Immature natural killer cell (primary cell): ENCODE data around the gene WDCP. TPM values are rescaled to one million over a fixed set of nuclear protein-coding genes. Genes with fewer than 3 reads are reported as not detected.

Experiments used
- DNase-seq, 3 donors: peaks; one replicate each; pipeline ENCODE4 v3.0.0; 2022; ENCODE audit warnings: mixed read lengths in 1 of 3
- H3K27ac Mint-ChIP-seq, 6 donors: one replicate each; pipeline ENCODE4 v1.8.0; 2020; ENCODE audit warnings: mixed read lengths in 6 of 6, mild to moderate bottlenecking in 5 of 6, inconsistent platforms in 4 of 6, moderate library complexity in 3 of 6
- H3K27me3 Mint-ChIP-seq, 3 donors: one replicate each; pipeline ENCODE4 v1.8.0; 2020 to 2021; ENCODE audit warnings: low read depth in 3 of 3, mild to moderate bottlenecking in 3 of 3, mixed read lengths in 3 of 3, moderate library complexity in 3 of 3, inconsistent platforms in 1 of 3
- H3K36me3 Mint-ChIP-seq, 3 donors: one replicate each; pipeline ENCODE4 v1.8.0; 2020; ENCODE audit warnings: mixed read lengths in 3 of 3, inconsistent platforms in 2 of 3, mild to moderate bottlenecking in 2 of 3
- H3K4me1 Mint-ChIP-seq, 2 donors: one replicate each; pipeline ENCODE4 v1.8.0; 2020; ENCODE audit warnings: inconsistent platforms in 2 of 2, mild to moderate bottlenecking in 2 of 2, mixed read lengths in 2 of 2, moderate library complexity in 1 of 2
- H3K4me3 Mint-ChIP-seq, 5 donors: one replicate each; pipeline ENCODE4 v1.8.0; 2020; ENCODE audit warnings: mild to moderate bottlenecking in 5 of 5, mixed read lengths in 5 of 5, inconsistent platforms in 3 of 5, moderate library complexity in 3 of 5
- H3K9me3 Mint-ChIP-seq, 6 donors: one replicate each; pipeline ENCODE4 v1.8.0; 2020; ENCODE audit warnings: mild to moderate bottlenecking in 6 of 6, mixed read lengths in 6 of 6, inconsistent platforms in 4 of 6, moderate library complexity in 3 of 6
- polyA plus RNA-seq, 3 donors: library from polyadenylated mRNA; unstranded; fragments of 300-500 nt; fragmentation: Illumina TruSeq; gene quantifications; one replicate each; pipeline ENCODE4 v1.2.3, GENCODE V29; 2021

Gene WDCP
- polyA plus RNA-seq, 3 donors from 2014 or later, result 2.5 to 6.3 (median 5.0) TPM

GRCh38 chr2:24011250-24012104, 35.7 kb downstream of the WDCP start:
- Mint-ChIP-seq H3K27ac (no peak overlapping the region), H3K36me3 (peaks cover 0 to 4% (median 0%) of the 10 kb centered on the region in 3 donors), H3K4me1 (peaks cover 12 to 13% of the 10 kb centered on the region in 2 donors), H3K4me3 (peak overlapping the region; percentile 7 to 69 (median 51)), H3K9me3 (no peaks in the 10 kb centered on the region), H3K27me3 (peaks cover 6 to 12% (median 12%) of the 10 kb centered on the region in 3 donors)
- no peak for DNase-seq

DNA sequence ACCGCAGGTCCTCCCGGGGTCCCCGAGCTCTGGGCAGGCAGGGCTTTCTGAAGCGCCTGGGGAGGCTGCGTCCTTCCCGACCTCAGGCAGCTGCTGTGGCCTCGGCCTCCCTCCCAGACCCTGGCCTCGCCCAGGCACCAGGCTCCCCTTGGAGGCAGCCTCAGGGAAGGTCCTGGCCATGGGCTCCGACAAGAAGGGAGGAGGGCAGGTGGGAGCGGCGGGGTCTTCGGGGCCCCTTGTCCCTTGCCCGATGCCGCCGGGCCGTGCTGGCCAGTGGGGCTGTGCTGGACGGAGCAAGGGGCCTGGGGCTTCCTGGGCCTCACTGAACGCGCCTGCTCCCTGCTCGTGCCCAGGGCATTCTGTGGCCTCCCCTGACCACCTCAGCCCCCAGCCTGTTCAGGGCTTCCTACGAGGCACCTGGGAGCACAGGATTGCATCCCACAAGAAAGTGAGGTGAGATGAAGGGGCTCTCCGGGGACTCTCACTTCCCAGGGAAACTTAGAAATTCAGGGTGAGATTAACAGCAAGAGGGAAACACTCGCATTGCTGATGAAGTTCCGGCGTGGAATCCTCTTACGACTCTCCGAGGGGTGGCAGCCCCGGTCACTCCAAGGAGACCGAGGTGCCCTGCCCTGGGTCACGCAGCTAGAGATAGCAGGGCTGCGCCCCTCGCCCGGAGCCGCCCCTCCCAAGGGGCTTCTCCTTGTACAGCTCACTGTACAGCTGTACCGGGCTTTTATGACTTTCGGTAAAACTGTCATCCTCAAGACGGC, 36.5 kb downstream of the WDCP start:
- H3K9me3 Mint-ChIP-seq, result no peaks in the 10 kb centered on the region
- H3K4me3 Mint-ChIP-seq, result peak overlapping the region; percentile 8 to 69 (median 39)
- H3K36me3 Mint-ChIP-seq, result peaks cover 0 to 4% (median 0%) of the 10 kb centered on the region in 3 donors
- no peak for DNase-seq
- peaks cover 6 to 12% (median 12%) of the 10 kb centered on the region in 3 donors for H3K27me3 Mint-ChIP-seq
- H3K27ac Mint-ChIP-seq, result no peak overlapping the region
- peaks cover 12 to 13% of the 10 kb centered on the region in 2 donors for H3K4me1 Mint-ChIP-seq

GRCh38 chr2:24009680-24010476, 37.3 kb downstream of the WDCP start, which contains the start of gene MFSD2B:
Gene MFSD2B (plus strand): TSS chr2:24010085. CDS start chr2:24010097, 12 bp downstream.
- DNase-seq, result no peak
- H3K27me3 Mint-ChIP-seq, result peaks cover 6 to 12% (median 12%) of the 10 kb centered on the region in 3 donors
- H3K9me3 Mint-ChIP-seq, result no peaks in the 10 kb centered on the region
- H3K4me1 Mint-ChIP-seq, result peaks cover 12 to 13% of the 10 kb centered on the region in 2 donors
- peak within 1 kb of the TSS; percentile 29 to 69 (median 55) for H3K4me3 Mint-ChIP-seq
- peaks cover 0 to 4% (median 0%) of the 10 kb centered on the region in 3 donors for H3K36me3 Mint-ChIP-seq
- no peak within 1 kb of the TSS for H3K27ac Mint-ChIP-seq

DNA sequence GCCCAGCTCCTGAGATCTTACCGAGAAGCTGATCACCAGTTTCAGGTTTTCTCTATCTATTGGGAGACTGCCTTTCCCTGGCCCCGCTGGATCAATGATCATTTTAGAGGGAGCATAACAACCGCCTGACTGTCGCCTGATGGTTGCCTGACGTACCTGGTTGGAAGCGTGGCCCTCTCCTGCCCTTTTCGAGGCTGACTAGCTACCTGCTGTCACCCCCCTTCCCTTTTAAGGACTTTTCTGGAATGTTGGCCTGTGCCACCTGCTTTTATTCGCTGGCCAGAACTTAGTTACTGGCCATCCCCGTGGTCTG, 37.9 kb downstream of the WDCP start:
- peaks cover 6 to 12% (median 9%) of the 10 kb centered on the region in 3 donors for H3K27me3 Mint-ChIP-seq
- DNase-seq, result no peak
- H3K36me3 Mint-ChIP-seq, result no peaks in the 10 kb centered on the region
- H3K27ac Mint-ChIP-seq, result no peak overlapping the region
- H3K4me1 Mint-ChIP-seq, result peaks cover 12 to 13% of the 10 kb centered on the region in 2 donors
- H3K4me3 Mint-ChIP-seq, result peak overlapping the region in 4 of 5 donors; percentile 29 to 55 (median 51)
- H3K9me3 Mint-ChIP-seq, result no peaks in the 10 kb centered on the region

DNA sequence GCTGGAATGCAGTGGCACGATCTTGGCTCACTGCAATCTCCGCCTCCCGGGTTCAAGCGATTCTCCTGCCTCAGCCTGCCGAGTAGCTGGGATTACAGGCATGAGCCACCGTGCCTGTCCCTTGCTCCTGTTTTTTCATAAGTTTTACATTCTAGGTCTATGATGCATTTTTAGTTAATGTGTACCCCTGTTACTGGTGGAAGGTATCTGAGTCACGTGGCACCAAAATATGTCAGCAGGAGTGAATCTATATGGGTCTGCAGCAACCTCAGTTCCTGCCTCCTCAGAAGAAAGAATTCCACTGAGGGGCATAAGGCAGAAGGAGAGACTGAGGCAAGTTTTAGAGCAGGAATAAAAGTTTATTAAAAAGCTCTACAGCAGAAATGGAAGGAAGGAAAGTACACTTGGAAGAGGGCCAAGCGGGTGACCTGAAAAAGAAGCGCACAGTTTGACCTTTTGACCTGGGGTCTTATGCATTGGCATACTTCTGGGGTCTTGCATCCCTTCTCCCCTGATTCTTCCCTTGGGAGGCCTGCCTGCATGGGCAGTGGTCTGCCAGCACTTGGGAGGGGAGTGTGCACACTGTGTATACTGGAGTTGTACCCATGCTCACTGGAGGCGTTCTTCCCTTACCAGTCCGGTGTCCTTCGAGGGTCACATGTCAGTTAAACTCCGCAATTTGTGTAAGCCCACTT, 38.4 kb downstream of the WDCP start:
- Mint-ChIP-seq H3K9me3 (no peaks in the 10 kb centered on the region), H3K27ac (no peak overlapping the region), H3K36me3 (no peaks in the 10 kb centered on the region), H3K27me3 (peaks cover 6 to 12% (median 9%) of the 10 kb centered on the region in 3 donors), H3K4me1 (peaks cover 12 to 13% of the 10 kb centered on the region in 2 donors), H3K4me3 (peak overlapping the region in 4 of 5 donors; percentile 29 to 55 (median 51))
- DNase-seq, result no peak

GRCh38 chr2:24007693-24008092, 39.5 kb downstream of the WDCP start:
- Mint-ChIP-seq H3K27ac (no peak overlapping the region), H3K4me1 (peaks cover 12 to 13% of the 10 kb centered on the region in 2 donors), H3K9me3 (no peaks in the 10 kb centered on the region), H3K4me3 (no peak overlapping the region), H3K27me3 (peaks cover 6 to 12% (median 9%) of the 10 kb centered on the region in 3 donors), H3K36me3 (peaks cover 0 to under 1% (median 0%) of the 10 kb centered on the region in 3 donors)
- no peak for DNase-seq

- H3K27me3 Mint-ChIP-seq, result no peaks in the 10 kb centered on the region
- no peaks in the 10 kb centered on the region for H3K4me1 Mint-ChIP-seq
- H3K27ac Mint-ChIP-seq, result no peak overlapping the region
- peaks cover 3 to 12% (median 11%) of the 10 kb centered on the region in 3 donors for H3K36me3 Mint-ChIP-seq
- no peak for DNase-seq
- H3K9me3 Mint-ChIP-seq, result no peaks in the 10 kb centered on the region
- no peak overlapping the region for H3K4me3 Mint-ChIP-seq
Observed at GRCh38 chr2:23994567-23994966, 52.6 kb downstream of the WDCP start.

DNA sequence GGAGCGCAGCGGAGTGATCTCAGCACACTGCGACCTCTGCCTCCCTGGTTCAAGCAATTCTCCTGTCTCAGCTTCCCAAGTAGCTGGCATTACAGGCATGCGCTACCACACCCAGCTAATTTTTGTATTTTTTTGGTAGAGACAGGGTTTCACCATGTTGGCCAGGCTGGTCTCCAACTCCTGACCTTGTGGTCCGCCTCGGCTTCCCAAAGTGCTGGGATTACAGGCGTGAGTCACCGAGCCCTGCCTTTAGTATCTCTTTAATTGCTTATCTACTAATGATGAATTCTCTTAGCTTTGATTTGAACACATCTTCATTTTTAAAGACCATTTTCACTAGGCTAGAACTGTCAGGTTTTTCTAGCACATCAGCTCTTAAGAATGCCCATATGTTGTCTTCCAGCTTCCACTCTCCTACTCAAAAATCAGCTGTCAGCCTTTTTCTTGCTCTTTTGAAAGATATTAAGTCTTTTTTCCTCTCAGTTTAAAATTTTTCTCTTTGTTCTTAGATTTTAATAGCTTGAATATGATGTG, 53.4 kb downstream of the WDCP start:
- H3K27me3 Mint-ChIP-seq, result no peaks in the 10 kb centered on the region
- H3K4me1 Mint-ChIP-seq, result no peaks in the 10 kb centered on the region

GRCh38 chr2:23992931-23993330, 54.3 kb downstream of the WDCP start:
- Mint-ChIP-seq H3K36me3 (peaks cover 0 to 11% (median 4%) of the 10 kb centered on the region in 3 donors), H3K4me1 (no peaks in the 10 kb centered on the region), H3K27ac (no peak overlapping the region), H3K9me3 (no peaks in the 10 kb centered on the region), H3K4me3 (no peak overlapping the region), H3K27me3 (no peaks in the 10 kb centered on the region)
- no peak for DNase-seq

More for the DNA sequence above, 53.4 kb downstream of the WDCP start:
- DNase-seq, result no peak
- H3K36me3 Mint-ChIP-seq, result peaks cover 2 to 10% (median 9%) of the 10 kb centered on the region in 3 donors
- H3K27ac Mint-ChIP-seq, result no peak overlapping the region
- no peaks in the 10 kb centered on the region for H3K9me3 Mint-ChIP-seq
- H3K4me3 Mint-ChIP-seq, result no peak overlapping the region

- H3K27ac Mint-ChIP-seq, result peak overlapping the region in 1 of 6 donors; percentile 37
- peaks cover 0 to 11% (median 8%) of the 10 kb centered on the region in 3 donors for H3K36me3 Mint-ChIP-seq
- no peaks in the 10 kb centered on the region for H3K27me3 Mint-ChIP-seq
- no peaks in the 10 kb centered on the region for H3K4me1 Mint-ChIP-seq
- DNase-seq, result peak in 1 of 3 donors; percentile 15
- H3K4me3 Mint-ChIP-seq, result no peak overlapping the region
- H3K9me3 Mint-ChIP-seq, result no peaks in the 10 kb centered on the region
Observed at GRCh38 chr2:23988371-23988770, 58.8 kb downstream of the WDCP start.
